ENCODE measurements around the gene AP1AR. TPM values are rescaled to one million over a fixed set of nuclear protein-coding genes. Genes with fewer than 3 reads are reported as not detected.

The AP1AR gene
- total RNA-seq, 3 donors from 2014 or later (not counting 1 experiment from before 2014, with no cell fraction given) = 7.5 to 9.4 (median 7.5) TPM

DNA sequence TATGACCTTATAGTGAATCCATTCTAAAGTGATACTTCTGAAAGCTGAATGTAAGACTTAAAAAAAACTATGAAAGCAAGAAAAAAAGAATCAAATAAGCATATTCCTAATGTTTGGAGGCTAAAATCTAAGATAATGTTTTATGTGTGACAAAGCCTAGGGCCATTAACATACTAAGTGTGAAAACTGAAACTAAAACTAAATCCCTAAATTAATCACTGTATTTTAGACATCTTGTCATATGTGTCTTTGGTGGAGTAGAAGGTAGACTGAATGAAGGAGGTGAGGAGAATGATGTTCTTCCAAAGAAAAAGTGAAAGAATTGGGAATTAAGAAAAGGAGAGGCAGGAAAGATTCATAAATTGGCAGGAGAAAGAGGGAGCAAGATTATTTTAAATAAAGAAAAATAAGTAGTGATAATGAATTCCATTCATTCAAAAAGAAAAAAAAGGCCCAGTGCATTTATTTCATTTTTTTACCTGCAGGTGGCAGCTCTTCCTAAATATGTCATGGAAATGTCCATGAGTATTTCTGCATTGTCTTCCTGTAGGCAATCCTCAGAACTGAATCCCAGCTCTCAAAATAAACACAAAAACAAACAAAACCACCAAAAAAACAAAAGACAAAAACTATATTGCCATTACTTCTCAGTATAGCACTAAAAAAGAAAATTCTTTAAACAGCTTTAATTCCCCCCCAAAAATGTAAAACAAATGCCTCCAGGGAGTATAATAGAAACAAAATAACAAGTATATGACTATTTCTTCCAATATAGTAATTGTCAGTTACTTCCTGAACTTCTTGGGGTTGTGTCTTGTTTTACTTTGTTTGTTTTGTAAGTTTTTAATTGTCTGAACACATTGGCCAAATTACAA lies 17.0 kb upstream of the AP1AR start:
- no peaks in the 10 kb centered on the region for H3K4me1 ChIP-seq (ENCODE audit: control insufficient read depth, insufficient read depth, low read length)
- H3K36me3 ChIP-seq (ENCODE audit: control insufficient read depth, insufficient read depth, low read length) = no peaks in the 10 kb centered on the region
- H3K9me3 ChIP-seq (ENCODE audit: control insufficient read depth, insufficient read depth, low read length) = no peaks in the 10 kb centered on the region
- Mint-ChIP-seq H3K27ac (no peak overlapping the region), H3K4me3 (no peak overlapping the region), H3K27me3 (ENCODE audit: low read depth in 2 of 2) (peaks cover 0 to 4% of the 10 kb centered on the region in 2 donors), H3K9me3 (no peaks in the 10 kb centered on the region), H3K36me3 (no peaks in the 10 kb centered on the region), H3K4me1 (no peaks in the 10 kb centered on the region)
- TF ChIP-seq CTCF (IDR thresholded peaks at IDR 0.05) = peak; percentile 51
- no peak overlapping the region for H3K27ac ChIP-seq (ENCODE audit: low read length)
- intact Hi-C loops (cut with micrococcal nuclease) = loop anchor here (10.0 kb wide), 1 partner anchor 390 kb away; no protein-coding TSS in a partner anchor
- ATAC-seq (no peak), DNase-seq (peak in 1 of 2 donors; percentile 58)
- H3K27me3 ChIP-seq (ENCODE audit: control insufficient read depth, insufficient read depth, low read length) = no peaks in the 10 kb centered on the region
- no peak overlapping the region for H3K4me3 ChIP-seq (ENCODE audit: low read length)

- Histone ChIP-seq H3K4me1 (ENCODE audit: control insufficient read depth, insufficient read depth, low read length) (no peaks in the 10 kb centered on the region), H3K27me3 (ENCODE audit: control insufficient read depth, insufficient read depth, low read length) (no peaks in the 10 kb centered on the region), H3K36me3 (ENCODE audit: control insufficient read depth, insufficient read depth, low read length) (no peaks in the 10 kb centered on the region), H3K9me3 (ENCODE audit: control insufficient read depth, insufficient read depth, low read length) (no peaks in the 10 kb centered on the region), H3K27ac (ENCODE audit: low read length) (no peak overlapping the region), H3K4me3 (ENCODE audit: low read length) (no peak overlapping the region)
- Mint-ChIP-seq H3K27ac (no peak overlapping the region), H3K27me3 (ENCODE audit: low read depth in 2 of 2) (peaks cover 2 to 4% of the 10 kb centered on the region in 2 donors), H3K9me3 (no peaks in the 10 kb centered on the region), H3K4me3 (no peak overlapping the region), H3K36me3 (no peaks in the 10 kb centered on the region), H3K4me1 (no peaks in the 10 kb centered on the region)
- WGBS (ENCODE audit: insufficient coverage) = 95% methylated on average over 7 of the region's 7 CpGs
- ATAC-seq = no peak
- intact Hi-C loops (cut with micrococcal nuclease) = loop anchor here (10.0 kb wide), 1 partner anchor 385 kb away; no protein-coding TSS in a partner anchor
- no peak for DNase-seq
- no peak for TF ChIP-seq CTCF (IDR thresholded peaks at IDR 0.05)
Observed at GRCh38 chr4:112219826-112220366, 11.7 kb upstream of the AP1AR start.

- Histone ChIP-seq H3K4me3 (ENCODE audit: low read length) (no peak overlapping the region), H3K9me3 (ENCODE audit: control insufficient read depth, insufficient read depth, low read length) (no peaks in the 10 kb centered on the region), H3K36me3 (ENCODE audit: control insufficient read depth, insufficient read depth, low read length) (no peaks in the 10 kb centered on the region), H3K27ac (ENCODE audit: low read length) (no peak overlapping the region), H3K27me3 (ENCODE audit: control insufficient read depth, insufficient read depth, low read length) (peaks cover 2% of the 10 kb centered on the region), H3K4me1 (ENCODE audit: control insufficient read depth, insufficient read depth, low read length) (no peaks in the 10 kb centered on the region)
- H3K4me3 Mint-ChIP-seq = no peak overlapping the region
- no peak for ATAC-seq
- DNase-seq = no peak
- H3K9me3 Mint-ChIP-seq = no peaks in the 10 kb centered on the region
- H3K27ac Mint-ChIP-seq = no peak overlapping the region
- intact Hi-C loops (cut with micrococcal nuclease) = no loop called here
- no peak for TF ChIP-seq CTCF (IDR thresholded peaks at IDR 0.05)
- H3K4me1 Mint-ChIP-seq = no peaks in the 10 kb centered on the region
- H3K36me3 Mint-ChIP-seq = no peaks in the 10 kb centered on the region
- peaks cover 16 to 26% of the 10 kb centered on the region in 2 donors for H3K27me3 Mint-ChIP-seq (ENCODE audit: low read depth in 2 of 2)
- WGBS (ENCODE audit: insufficient coverage) = 98% methylated on average over 43 of the region's 43 CpGs
Observed at GRCh38 chr4:112222219-112222955, 9.2 kb upstream of the AP1AR start.

All from natural killer cell (primary cell).